ENCODE measurements around the gene NKAP.
A peak's percentile ranks its signal among the peaks of the same experiment; 100 is the strongest.
"Not testable (repeated sequence)": the region's sequence is repeated elsewhere in the genome, so short reads cannot be mapped to it uniquely, and the experiment has no call there.

Gene NKAP

GRCh38 chrX:119935215-119935874 is 8.2 kb downstream of the NKAP start:
- DNase-seq, result no peak

- not testable (repeated sequence) for DNase-seq
Measured at GRCh38 chrX:119922391-119922790, 21.2 kb downstream of the NKAP start.

- DNase-seq, result no peak
Measured at GRCh38 chrX:119919835-119920585, 23.5 kb downstream of the NKAP start.

GRCh38 chrX:119917877-119918276 is 25.7 kb downstream of the NKAP start:
- no peak for DNase-seq

GRCh38 chrX:119916310-119916709 is 27.2 kb downstream of the NKAP start:
- no peak for DNase-seq

GRCh38 chrX:119900976-119901375 is 42.6 kb downstream of the NKAP start:
- no peak for DNase-seq

GRCh38 chrX:119899125-119899524 is 44.4 kb downstream of the NKAP start:
- DNase-seq, result no peak

GRCh38 chrX:119895843-119896326 is 47.7 kb downstream of the NKAP start, which contains the start of gene AKAP14:
TSS of gene AKAP14 (plus strand) at chrX:119895893. CDS start at chrX:119903224, 7,331 bp downstream.
- DNase-seq, result no peak

GRCh38 chrX:119891961-119892692 is 51.4 kb downstream of the NKAP start:
- not testable (repeated sequence) for DNase-seq

GRCh38 chrX:119890626-119891025 is 52.9 kb downstream of the NKAP start:
- DNase-seq, result not testable (repeated sequence)

GRCh38 chrX:119887721-119888425 is 55.7 kb downstream of the NKAP start:
- no peak for DNase-seq

- DNase-seq, result no peak
Measured at GRCh38 chrX:119885554-119886428, 57.8 kb downstream of the NKAP start.

- no peak for DNase-seq
Measured at GRCh38 chrX:119880552-119881437, 62.8 kb downstream of the NKAP start.

- no peak for DNase-seq
Measured at GRCh38 chrX:119880076-119880475, 63.5 kb downstream of the NKAP start.

GRCh38 chrX:119878740-119879139 is 64.8 kb downstream of the NKAP start:
- no peak for DNase-seq

- DNase-seq, result peak; percentile 78
Measured at GRCh38 chrX:119871599-119872395, 71.8 kb downstream of the NKAP start, which contains the start of the genes NDUFA1 and RNF113A. TSS of gene NDUFA1 (plus strand) at chrX:119871832. CDS start at chrX:119871912, 80 bp downstream. TSS of gene RNF113A (minus strand) at chrX:119871733. CDS start at chrX:119871613, 120 bp downstream.

GRCh38 chrX:119871245-119871598 is 72.3 kb downstream of the NKAP start:
- peak; percentile 16 for DNase-seq
